Neural progenitor cell (in vitro differentiated cells): ENCODE results near the gene CTNNA1. TPM values are rescaled to one million over a fixed set of nuclear protein-coding genes. Genes with fewer than 3 reads are reported as not detected.

Source experiments
- DNase-seq: peaks from one replicate; pipeline ENCODE4 v3.0.0-alpha.2; 2016; ENCODE audit warnings: low spot score
- H2AFZ ChIP-seq: fragments of 200-600 bp; sonication (generic); replicated peaks from 2 replicates; pipeline ENCODE4 v1.6.1; 2016; ENCODE audit warnings: antibody characterized with exemption
- H3F3A ChIP-seq: fragments of 200-600 bp; sonication (generic); 2 replicates; pipeline ENCODE4 v1.6.1; 2016; ENCODE audit warnings: antibody characterized with exemption, low read depth
- H3K27ac ChIP-seq: fragments of 200-600 bp; sonication (generic); 2 replicates; pipeline ENCODE4 v1.5.1; 2016; ENCODE audit warnings: mild to moderate bottlenecking
- H3K27me3 ChIP-seq: fragments of 200-600 bp; sonication (generic); 2 replicates; pipeline ENCODE4 v1.6.1; 2016; ENCODE audit warnings: mild to moderate bottlenecking, moderate library complexity
- H3K36me3 ChIP-seq: fragments of 200-600 bp; sonication (generic); 2 replicates; pipeline ENCODE4 v1.5.1; 2016
- H3K4me1 ChIP-seq: fragments of 200-600 bp; sonication (generic); 2 replicates; pipeline ENCODE4 v1.6.1; 2016; ENCODE audit warnings: mixed run types
- H3K4me2 ChIP-seq: fragments of 200-600 bp; sonication (generic); 2 replicates; pipeline ENCODE4 v1.6.1; 2016
- H3K4me3 ChIP-seq: fragments of 200-600 bp; sonication (generic); 2 replicates; pipeline ENCODE4 v1.5.1; 2016
- H3K79me2 ChIP-seq: fragments of 200-600 bp; sonication (generic); 2 replicates; pipeline ENCODE4 v1.6.1; 2016; ENCODE audit warnings: low read depth
- H3K9ac ChIP-seq: fragments of 200-600 bp; sonication (generic); 2 replicates; pipeline ENCODE4 v1.6.1; 2016
- H3K9me3 ChIP-seq: fragments of 200-600 bp; sonication (generic); 2 replicates; pipeline ENCODE4 v1.5.1; 2016; ENCODE audit warnings: low read depth
- H4K20me1 ChIP-seq: fragments of 200-600 bp; sonication (generic); 2 replicates; pipeline ENCODE4 v1.6.1; 2016; ENCODE audit warnings: low read depth
- H3K27ac Mint-ChIP-seq: 3 replicates; pipeline ENCODE4 v1.8.0; 2021; ENCODE audit warnings: mixed read lengths
- H3K27me3 Mint-ChIP-seq: 2 replicates; pipeline ENCODE4 v1.8.0; 2022; ENCODE audit warnings: low read depth, mild to moderate bottlenecking, inconsistent platforms, moderate library complexity, mixed read lengths; ENCODE audit not compliant: insufficient read depth
- H3K36me3 Mint-ChIP-seq: 3 replicates; pipeline ENCODE4 v1.8.0; 2021; ENCODE audit warnings: mixed read lengths
- H3K4me1 Mint-ChIP-seq: 3 replicates; pipeline ENCODE4 v1.8.0; 2021; ENCODE audit warnings: mixed read lengths
- H3K4me3 Mint-ChIP-seq: 3 replicates; pipeline ENCODE4 v1.8.0; 2021; ENCODE audit warnings: mild to moderate bottlenecking, moderate library complexity, mixed read lengths
- H3K9me3 Mint-ChIP-seq: 3 replicates; pipeline ENCODE4 v1.8.0; 2020; ENCODE audit warnings: mixed read lengths
- CTCF ChIP-seq: fragments of 200-600 bp; sonication (generic); IDR thresholded peaks from 2 replicates; pipeline ENCODE4 v1.5.1; 2017; ENCODE audit warnings: antibody characterized with exemption, mild to moderate bottlenecking
- EZH2 ChIP-seq: fragments of 200-600 bp; sonication (generic); IDR thresholded peaks from 2 replicates; pipeline ENCODE4 v1.6.1; 2017; ENCODE audit warnings: antibody characterized with exemption, mild to moderate bottlenecking, moderate library complexity
- EZH2phosphoT487 ChIP-seq: fragments of 200-600 bp; sonication (generic); IDR thresholded peaks from 2 replicates; pipeline ENCODE4 v1.6.1; 2017; ENCODE audit warnings: antibody characterized with exemption
- total RNA-seq: library from RNA; depleted of rRNA; stranded (reverse); fragments of >200 nt; gene quantifications from 2 replicates; pipeline ENCODE4 v1.2.3, GENCODE V29; 2015; ENCODE audit warnings: low replicate concordance

CTNNA1 gene
- total RNA-seq, 1 donor from 2014 or later: 305 TPM

- no peak overlapping the region for H3K27ac Mint-ChIP-seq
- Histone ChIP-seq H3K9ac (no peak overlapping the region), H4K20me1 (no peaks in the 10 kb centered on the region), H3F3A (no peaks in the 10 kb centered on the region), H3K79me2 (no peaks in the 10 kb centered on the region), H3K9me3 (no peaks in the 10 kb centered on the region), H3K4me1 (peaks cover 28% of the 10 kb centered on the region), H3K27me3 (no peaks in the 10 kb centered on the region), H2AFZ (no peak overlapping the region), H3K27ac (no peak overlapping the region), H3K4me2 (no peak overlapping the region), H3K4me3 (no peak overlapping the region), H3K36me3 (no peaks in the 10 kb centered on the region)
- no peak overlapping the region for H3K4me3 Mint-ChIP-seq
- DNase-seq: no peak
- H3K4me1 Mint-ChIP-seq: peaks cover 41% of the 10 kb centered on the region
- no peaks in the 10 kb centered on the region for H3K27me3 Mint-ChIP-seq
- H3K9me3 Mint-ChIP-seq: no peaks in the 10 kb centered on the region
- H3K36me3 Mint-ChIP-seq: peaks cover 2% of the 10 kb centered on the region
- no peak for TF ChIP-seq EZH2
- TF ChIP-seq EZH2phosphoT487: no peak
- no peak for TF ChIP-seq CTCF
Observed at GRCh38 chr5:138975098-138975847, 222.0 kb downstream of the CTNNA1 start.

- H3K4me3 Mint-ChIP-seq: no peak overlapping the region
- no peak overlapping the region for H2AFZ ChIP-seq
- H3K27me3 ChIP-seq: no peaks in the 10 kb centered on the region
- peaks cover 27% of the 10 kb centered on the region for H3K4me1 Mint-ChIP-seq
- no peak overlapping the region for H3K27ac ChIP-seq
- no peak overlapping the region for H3K4me3 ChIP-seq
- no peak overlapping the region for H3K4me2 ChIP-seq
- no peaks in the 10 kb centered on the region for H3K9me3 Mint-ChIP-seq
- H3K4me1 ChIP-seq: peaks cover 8% of the 10 kb centered on the region
- peaks cover 2% of the 10 kb centered on the region for H3K36me3 Mint-ChIP-seq
- no peak for DNase-seq
- H3K79me2 ChIP-seq: no peaks in the 10 kb centered on the region
- no peaks in the 10 kb centered on the region for H3K27me3 Mint-ChIP-seq
- no peaks in the 10 kb centered on the region for H3F3A ChIP-seq
- H3K27ac Mint-ChIP-seq: no peak overlapping the region
- no peak for TF ChIP-seq EZH2phosphoT487
- TF ChIP-seq CTCF: no peak
- TF ChIP-seq EZH2: no peak
- no peaks in the 10 kb centered on the region for H3K9me3 ChIP-seq
- no peaks in the 10 kb centered on the region for H3K36me3 ChIP-seq
- H3K9ac ChIP-seq: no peak overlapping the region
- H4K20me1 ChIP-seq: no peaks in the 10 kb centered on the region
Observed at GRCh38 chr5:138978080-138978479, 224.9 kb downstream of the CTNNA1 start.

GRCh38 chr5:138978581-138978980 is 225.4 kb downstream of the CTNNA1 start:
- Mint-ChIP-seq H3K36me3 (peaks cover 2% of the 10 kb centered on the region), H3K27me3 (peaks cover under 1% of the 10 kb centered on the region), H3K4me3 (no peak overlapping the region), H3K9me3 (no peaks in the 10 kb centered on the region), H3K4me1 (peaks cover 27% of the 10 kb centered on the region), H3K27ac (no peak overlapping the region)
- H3K9me3 ChIP-seq: no peaks in the 10 kb centered on the region
- no peaks in the 10 kb centered on the region for H3K36me3 ChIP-seq
- no peak overlapping the region for H3K27ac ChIP-seq
- no peak for TF ChIP-seq EZH2
- H3K27me3 ChIP-seq: no peaks in the 10 kb centered on the region
- peaks cover 8% of the 10 kb centered on the region for H3K4me1 ChIP-seq
- no peaks in the 10 kb centered on the region for H3F3A ChIP-seq
- H3K9ac ChIP-seq: no peak overlapping the region
- H4K20me1 ChIP-seq: no peaks in the 10 kb centered on the region
- no peak overlapping the region for H2AFZ ChIP-seq
- no peak overlapping the region for H3K4me2 ChIP-seq
- H3K4me3 ChIP-seq: no peak overlapping the region
- no peaks in the 10 kb centered on the region for H3K79me2 ChIP-seq
- DNase-seq: no peak

GRCh38 chr5:138979684-138980280 is 226.6 kb downstream of the CTNNA1 start:
- peaks cover 3% of the 10 kb centered on the region for H3K27me3 Mint-ChIP-seq
- TF ChIP-seq CTCF (no peak), EZH2 (no peak), EZH2phosphoT487 (no peak)
- no peaks in the 10 kb centered on the region for H4K20me1 ChIP-seq
- no peaks in the 10 kb centered on the region for H3F3A ChIP-seq
- no peaks in the 10 kb centered on the region for H3K36me3 ChIP-seq
- no peak overlapping the region for H3K27ac ChIP-seq
- H3K4me2 ChIP-seq: no peak overlapping the region
- no peaks in the 10 kb centered on the region for H3K79me2 ChIP-seq
- no peaks in the 10 kb centered on the region for H3K9me3 Mint-ChIP-seq
- H3K9ac ChIP-seq: no peak overlapping the region
- H3K4me1 Mint-ChIP-seq: peaks cover 22% of the 10 kb centered on the region
- DNase-seq: no peak
- no peaks in the 10 kb centered on the region for H3K9me3 ChIP-seq
- no peaks in the 10 kb centered on the region for H3K4me1 ChIP-seq
- H3K4me3 ChIP-seq: no peak overlapping the region
- H3K27me3 ChIP-seq: no peaks in the 10 kb centered on the region
- H3K36me3 Mint-ChIP-seq: peaks cover 2% of the 10 kb centered on the region
- peak overlapping the region; percentile 18 for H3K27ac Mint-ChIP-seq
- H2AFZ ChIP-seq: no peak overlapping the region
- no peak overlapping the region for H3K4me3 Mint-ChIP-seq
